BJ (cell line): ENCODE measurements around the gene GTF3C6. TPM values are rescaled to one million over a fixed set of nuclear protein-coding genes. Genes with fewer than 3 reads are reported as not detected.
"Not testable (repeated sequence)": the region's sequence is repeated elsewhere in the genome, so short reads cannot be mapped to it uniquely, and the experiment has no call there.

ENCODE experiments used
- CTCF ChIA-PET: fragments of 350-600 bp; formaldehyde crosslinking; extraction: SDS; loops from one replicate; lab custom pipeline; 2021; ENCODE audit warnings: antibody characterized with exemption, inconsistent platforms; lab: Yijun Ruan, JAX
- POLR2A ChIA-PET: fragments of 300-600 bp; sonication (Branson Sonifier 250); formaldehyde crosslinking; extraction: SDS; loops from one replicate; lab custom pipeline; 2021; ENCODE audit warnings: antibody characterized with exemption; lab: Charles Lee
- DNase-seq: peaks from one replicate; pipeline ENCODE4 v3.0.0-alpha.2; 2011; ENCODE audit warnings: low read depth
- H3K27me3 ChIP-seq: 2 replicates; pipeline ENCODE4 v1.6.0; 2011; ENCODE audit warnings: low read length; ENCODE audit not compliant: control insufficient read depth, insufficient read depth
- H3K36me3 ChIP-seq: 2 replicates; pipeline ENCODE4 v1.5.1; 2011; ENCODE audit warnings: low read length; ENCODE audit not compliant: control insufficient read depth, insufficient read depth
- H3K4me3 ChIP-seq: 2 replicates; pipeline ENCODE4 v1.5.1; 2011; ENCODE audit warnings: low read depth, mild to moderate bottlenecking, control low read depth, low read length
- CTCF ChIP-seq: IDR thresholded peaks from 2 replicates; pipeline ENCODE4 v1.5.1; 2011; ENCODE audit warnings: low read depth, mild to moderate bottlenecking, control low read depth, inconsistent platforms, low read length, moderate library complexity; ENCODE audit not compliant: insufficient read depth
- polyA plus RNA-seq: library from polyadenylated mRNA; depleted of rRNA; stranded (reverse); fragments of >200 nt; gene quantifications from 2 replicates; pipeline ENCODE4 v1.2.3, GENCODE V29; 2011

The GTF3C6 gene
- polyA plus RNA-seq, 1 experiment, result 9.1 TPM

GRCh38 chr6:110965629-110966229 is 7.2 kb downstream of the GTF3C6 start:
- ChIA-PET POLR2A (no interaction called here), CTCF (no interaction called here)
- H3K36me3 ChIP-seq, result peaks cover 5% of the 10 kb centered on the region; the same call in 1 of the 2 replicates
- DNase-seq, result no peak
- no peak overlapping the region for H3K4me3 ChIP-seq
- TF ChIP-seq CTCF, result no peak
- no peaks in the 10 kb centered on the region for H3K27me3 ChIP-seq

- DNase-seq, H3K27me3 ChIP-seq, H3K36me3 ChIP-seq, H3K4me3 ChIP-seq, POLR2A ChIA-PET: not testable (repeated sequence)
- CTCF ChIA-PET, result interaction anchor here (1.2 kb wide), 1 partner anchor 10 kb away, joined by 3 read pairs; the partner anchor contains the start of gene GTF3C6
These were observed 10.2 kb downstream of the GTF3C6 start for GRCh38 chr6:110968661-110969060.

GRCh38 chr6:110971468-110971867 is 13.0 kb downstream of the GTF3C6 start:
- Histone ChIP-seq H3K4me3 (no peak overlapping the region), H3K36me3 (peaks cover 3% of the 10 kb centered on the region; the same call in 1 of the 2 replicates), H3K27me3 (no peaks in the 10 kb centered on the region)
- no peak for DNase-seq
- CTCF ChIA-PET, result interaction anchor here (1.3 kb wide), 1 partner anchor 11 kb away, joined by 6 read pairs; no protein-coding TSS in a partner anchor
- POLR2A ChIA-PET, result no interaction called here
- TF ChIP-seq CTCF, result no peak

- no peaks in the 10 kb centered on the region for H3K27me3 ChIP-seq
- no peaks in the 10 kb centered on the region for H3K36me3 ChIP-seq
- DNase-seq, result no peak
- POLR2A ChIA-PET, result no interaction called here
- no peak overlapping the region for H3K4me3 ChIP-seq
- CTCF ChIA-PET, result no interaction called here
- no peak for TF ChIP-seq CTCF
These were observed 18.1 kb downstream of the GTF3C6 start for GRCh38 chr6:110976575-110976974.

- no peaks in the 10 kb centered on the region for H3K27me3 ChIP-seq
These were observed 21.1 kb downstream of the GTF3C6 start for GRCh38 chr6:110979565-110980101.

More at GRCh38 chr6:110979565-110980101, 21.1 kb downstream of the GTF3C6 start:
- H3K36me3 ChIP-seq, result no peaks in the 10 kb centered on the region
- no peak for DNase-seq
- CTCF ChIA-PET, result no interaction called here
- TF ChIP-seq CTCF, result no peak
- POLR2A ChIA-PET, result no interaction called here
- H3K4me3 ChIP-seq, result no peak overlapping the region
